Retinal pigment epithelial cell (primary cell): ENCODE measurements around the gene SLC4A5.
"Not testable (repeated sequence)": the region's sequence is repeated elsewhere in the genome, so short reads cannot be mapped to it uniquely, and the experiment has no call there.

Source experiments
- DNase-seq: peaks from one replicate; pipeline ENCODE4 v3.0.0-alpha.2; 2010; ENCODE audit warnings: low read depth
- H3K4me3 ChIP-seq: 2 replicates; pipeline ENCODE4 v1.5.1; 2011; ENCODE audit warnings: mild to moderate bottlenecking, low read length, control low read depth, moderate library complexity
- CTCF ChIP-seq: conservative IDR thresholded peaks from 2 replicates; pipeline ENCODE4 v1.5.1; 2011; ENCODE audit warnings: low read depth, low read length, control low read depth, inconsistent platforms

The SLC4A5 gene

GRCh38 chr2:74347303-74347702, 4.1 kb upstream of the SLC4A5 start:
- no peak for TF ChIP-seq CTCF
- H3K4me3 ChIP-seq, result no peak overlapping the region

DNA sequence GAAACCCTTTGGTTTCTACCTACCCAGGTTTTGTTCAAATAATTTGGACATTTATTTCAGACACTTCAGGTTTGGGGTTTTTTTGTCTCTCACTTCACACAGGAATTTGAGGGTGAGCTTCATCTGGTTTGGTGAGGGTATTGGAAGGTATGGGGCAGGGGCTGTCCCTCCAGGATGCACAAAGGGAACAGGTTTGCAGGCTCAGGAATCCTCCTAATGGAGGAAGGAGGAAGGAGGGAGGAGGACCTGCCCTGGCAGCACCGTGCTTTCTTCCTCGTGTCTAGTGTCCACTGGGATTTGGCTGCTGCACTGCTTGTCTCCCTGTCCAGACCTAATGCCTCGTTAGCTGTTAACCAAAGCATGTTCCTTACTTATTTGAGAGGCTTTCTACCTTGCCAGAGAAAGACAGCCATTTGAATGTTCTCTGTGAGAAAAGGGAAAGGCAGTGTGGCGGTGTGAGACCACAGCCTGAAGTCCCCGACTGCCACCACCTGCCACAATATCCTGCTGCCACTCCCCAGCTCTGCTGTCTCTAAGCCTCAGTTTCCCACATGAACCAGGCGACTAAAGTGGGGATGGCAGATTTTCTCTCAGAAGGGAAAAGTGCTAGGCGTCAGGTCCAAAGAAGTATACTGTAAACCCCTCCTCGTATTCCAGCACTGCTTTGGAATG, 2.2 kb upstream of the SLC4A5 start:
- no peak for TF ChIP-seq CTCF
- no peak for DNase-seq
- H3K4me3 ChIP-seq, result no peak overlapping the region

More at GRCh38 chr2:74347303-74347702, 4.1 kb upstream of the SLC4A5 start:
- no peak for DNase-seq

DNA sequence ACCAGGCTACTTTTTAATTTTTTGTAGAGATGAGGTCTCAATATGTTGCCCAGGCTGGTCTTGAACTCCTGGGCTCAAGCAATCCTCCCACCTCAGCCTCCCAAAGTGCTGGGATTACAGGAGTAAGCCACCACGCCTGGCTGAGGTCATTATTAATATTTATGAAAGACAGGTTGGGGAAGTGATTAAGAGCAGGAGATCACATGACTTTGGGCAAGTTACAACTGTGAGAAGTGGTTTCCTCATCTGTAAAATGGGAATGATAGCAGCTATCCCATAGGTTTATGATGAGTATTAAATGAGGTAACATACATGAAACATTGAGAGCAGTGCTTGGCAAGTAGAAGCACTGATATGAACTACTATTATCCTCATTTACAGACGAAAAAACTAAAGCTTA, 7.0 kb downstream of the SLC4A5 start:
- H3K4me3 ChIP-seq, DNase-seq: not testable (repeated sequence)

- peak; percentile 96 for TF ChIP-seq CTCF
- no peak overlapping the region for H3K4me3 ChIP-seq
These were observed 8.3 kb downstream of the SLC4A5 start for GRCh38 chr2:74334931-74335333.

GRCh38 chr2:74333896-74334586, 9.2 kb downstream of the SLC4A5 start:
- no peak overlapping the region for H3K4me3 ChIP-seq
- no peak for TF ChIP-seq CTCF
- DNase-seq, result no peak

More at GRCh38 chr2:74334931-74335333, 8.3 kb downstream of the SLC4A5 start:
- DNase-seq, result peak; percentile 25

DNA sequence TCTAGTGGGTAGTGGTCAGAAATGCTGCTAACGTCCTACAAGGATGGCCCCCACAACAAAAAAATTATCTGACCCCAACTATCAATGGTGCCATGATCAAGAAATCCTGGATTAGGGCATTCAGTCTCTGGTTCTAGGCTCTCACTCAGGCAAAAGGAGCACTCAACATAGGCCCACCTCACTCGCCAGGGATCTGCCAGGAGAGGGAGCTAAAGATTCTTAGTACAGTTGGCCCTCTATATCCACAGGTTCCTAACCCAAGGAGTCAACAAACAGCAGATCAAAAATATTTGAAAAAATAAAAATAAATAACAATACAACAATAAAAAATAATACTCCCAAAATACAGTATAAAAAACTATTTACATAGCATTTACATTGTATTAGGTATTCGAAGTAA, 10.0 kb downstream of the SLC4A5 start:
- TF ChIP-seq CTCF, result peak; percentile 62
- no peak overlapping the region for H3K4me3 ChIP-seq
- DNase-seq, result no peak

GRCh38 chr2:74332550-74333174, 10.6 kb downstream of the SLC4A5 start:
- no peak overlapping the region for H3K4me3 ChIP-seq
- DNase-seq, result no peak
- TF ChIP-seq CTCF, result no peak
